ENCODE data around the gene ZNF329. TPM values are rescaled to one million over a fixed set of nuclear protein-coding genes. Genes with fewer than 3 reads are reported as not detected.

ZNF329 gene
- total RNA-seq, 1 donor from 2014 or later = 20.9 TPM

Other genes starting within 250 kb of the ZNF329 start
- 24.7 TPM for gene ZNF417, start 234.2 kb downstream of the ZNF329 start, total RNA-seq
- 15.8 TPM for gene ZNF418, start 215.4 kb downstream of the ZNF329 start, total RNA-seq
- 12.1 TPM for gene ZNF256, start 203.1 kb downstream of the ZNF329 start, total RNA-seq
- gene C19orf18, start 176.3 kb downstream of the ZNF329 start, total RNA-seq = 0.82 TPM
- 28.5 TPM for gene ZNF606, start 148.0 kb downstream of the ZNF329 start, total RNA-seq
- gene ZSCAN1, start 116.8 kb downstream of the ZNF329 start, total RNA-seq = not detected
- gene ZNF135, start 91.5 kb downstream of the ZNF329 start, total RNA-seq = 11.3 TPM
- gene ZSCAN18, start 52.6 kb downstream of the ZNF329 start, total RNA-seq = 100 TPM
- gene ZNF274, start 32.3 kb upstream of the ZNF329 start, total RNA-seq = 16.5 TPM
- 34.2 TPM for gene ZNF544, start 78.1 kb upstream of the ZNF329 start, total RNA-seq
- 9.5 TPM for gene ZNF8, start 128.2 kb upstream of the ZNF329 start, total RNA-seq
- gene ERVK3-1, start 154.6 kb upstream of the ZNF329 start, total RNA-seq = 37.8 TPM
- 2.5 TPM for gene ZSCAN22, start 176.2 kb upstream of the ZNF329 start, total RNA-seq
- 5.7 TPM for gene A1BG, start 202.7 kb upstream of the ZNF329 start, total RNA-seq
- gene ZNF497, start 212.0 kb upstream of the ZNF329 start, total RNA-seq = 4.9 TPM
- 1.5 TPM for gene ZNF837, start 230.2 kb upstream of the ZNF329 start, total RNA-seq
- 1,593 TPM for gene RPS5, start 236.5 kb upstream of the ZNF329 start, total RNA-seq
- gene RNF225, start 244.9 kb upstream of the ZNF329 start, total RNA-seq = not detected

Data from tongue (tissue), 1 donor.